ENCODE measurements around the gene LCE2D. TPM values are rescaled to one million over a fixed set of nuclear protein-coding genes. Genes with fewer than 3 reads are reported as not detected.

Gene LCE2D
- total RNA-seq, 1 donor from 2014 or later, result not detected

DNA sequence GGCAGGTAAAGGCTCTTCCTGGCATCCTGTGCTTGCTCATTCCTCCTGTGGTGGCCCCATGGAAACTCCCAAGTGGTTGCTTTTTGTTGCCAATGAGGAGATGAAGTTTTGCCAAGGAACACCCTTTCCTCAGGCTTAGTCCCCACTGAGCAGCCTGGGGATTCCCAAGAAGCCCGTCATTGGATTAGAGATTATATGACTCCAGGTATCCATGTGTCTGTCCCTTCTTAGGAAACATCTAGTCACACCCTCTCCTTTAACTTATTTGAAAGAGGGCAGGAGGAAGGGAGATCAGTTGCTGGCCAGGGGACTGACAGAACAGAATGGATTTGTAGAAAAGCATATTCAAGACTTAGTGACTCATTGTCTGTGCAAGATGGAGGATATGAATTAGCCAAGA lies 36.4 kb upstream of the LCE2D start:
- Histone ChIP-seq H3K27ac (no peak overlapping the region), H3K4me3 (no peak overlapping the region), H3K36me3 (no peaks in the 10 kb centered on the region), H3K27me3 (ENCODE audit: low read depth) (no peaks in the 10 kb centered on the region), H3K4me1 (no peaks in the 10 kb centered on the region), H3K9me3 (no peaks in the 10 kb centered on the region)
- intact Hi-C loops (cut with DNase I), result no loop called here
- ATAC-seq (no peak), DNase-seq (no peak)
- TF ChIP-seq, protein P1, sequence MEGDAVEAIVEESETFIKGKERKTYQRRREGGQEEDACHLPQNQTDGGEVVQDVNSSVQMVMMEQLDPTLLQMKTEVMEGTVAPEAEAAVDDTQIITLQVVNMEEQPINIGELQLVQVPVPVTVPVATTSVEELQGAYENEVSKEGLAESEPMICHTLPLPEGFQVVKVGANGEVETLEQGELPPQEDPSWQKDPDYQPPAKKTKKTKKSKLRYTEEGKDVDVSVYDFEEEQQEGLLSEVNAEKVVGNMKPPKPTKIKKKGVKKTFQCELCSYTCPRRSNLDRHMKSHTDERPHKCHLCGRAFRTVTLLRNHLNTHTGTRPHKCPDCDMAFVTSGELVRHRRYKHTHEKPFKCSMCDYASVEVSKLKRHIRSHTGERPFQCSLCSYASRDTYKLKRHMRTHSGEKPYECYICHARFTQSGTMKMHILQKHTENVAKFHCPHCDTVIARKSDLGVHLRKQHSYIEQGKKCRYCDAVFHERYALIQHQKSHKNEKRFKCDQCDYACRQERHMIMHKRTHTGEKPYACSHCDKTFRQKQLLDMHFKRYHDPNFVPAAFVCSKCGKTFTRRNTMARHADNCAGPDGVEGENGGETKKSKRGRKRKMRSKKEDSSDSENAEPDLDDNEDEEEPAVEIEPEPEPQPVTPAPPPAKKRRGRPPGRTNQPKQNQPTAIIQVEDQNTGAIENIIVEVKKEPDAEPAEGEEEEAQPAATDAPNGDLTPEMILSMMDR (IDR thresholded peaks at IDR 0.05), result no peak

DNA sequence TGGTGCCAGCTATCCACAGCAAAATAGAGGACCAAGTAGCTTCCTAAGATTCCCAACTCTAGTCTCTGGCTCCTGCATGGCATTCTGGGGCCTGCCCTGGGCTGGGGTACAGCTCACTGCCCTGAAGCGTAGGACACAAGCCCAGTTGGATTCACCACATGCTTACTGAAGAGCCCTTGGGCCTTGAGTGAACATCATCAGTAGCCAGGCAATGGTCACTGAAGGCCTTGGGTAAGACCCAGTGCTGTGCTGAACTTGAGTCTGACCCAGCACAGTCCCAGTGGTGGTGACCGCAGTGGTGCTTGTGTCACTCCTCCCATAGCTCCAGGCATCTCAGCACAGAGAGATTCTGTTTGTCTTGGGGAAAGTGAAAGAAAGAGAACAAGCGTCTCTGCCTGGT lies 32.6 kb upstream of the LCE2D start:
- H3K9me3 ChIP-seq, result peaks cover 3% of the 10 kb centered on the region
- DNase-seq (no peak), ATAC-seq (no peak)
- H3K27ac ChIP-seq, result no peak overlapping the region
- intact Hi-C loops (cut with DNase I), result no loop called here
- H3K4me1 ChIP-seq, result no peaks in the 10 kb centered on the region
- no peak overlapping the region for H3K4me3 ChIP-seq
- no peaks in the 10 kb centered on the region for H3K27me3 ChIP-seq (ENCODE audit: low read depth)
- H3K36me3 ChIP-seq, result no peaks in the 10 kb centered on the region
- TF ChIP-seq, protein P1 (IDR thresholded peaks at IDR 0.05), result no peak

DNA sequence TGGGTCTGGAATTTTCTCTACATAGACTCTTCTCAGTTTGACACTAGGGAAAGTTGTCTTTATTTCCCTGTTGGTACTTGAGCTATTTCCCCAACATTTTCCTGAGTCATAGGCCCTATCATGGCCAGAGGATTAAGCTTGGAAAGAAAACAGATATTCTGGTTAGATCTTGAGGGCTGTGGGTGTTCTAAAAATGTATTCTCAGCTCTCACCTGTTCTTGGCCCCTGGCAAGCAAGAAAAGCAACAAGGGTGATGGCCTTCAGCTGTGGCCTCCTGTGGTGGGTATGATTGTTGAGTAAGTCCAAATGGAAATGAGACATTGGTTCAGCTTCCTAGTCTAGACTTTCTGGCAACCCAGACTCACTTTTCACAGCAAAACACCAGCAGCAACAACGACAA lies 22.8 kb upstream of the LCE2D start:
- Histone ChIP-seq H3K4me3 (no peak overlapping the region), H3K27me3 (ENCODE audit: low read depth) (no peaks in the 10 kb centered on the region), H3K27ac (no peak overlapping the region), H3K9me3 (no peaks in the 10 kb centered on the region), H3K4me1 (no peaks in the 10 kb centered on the region), H3K36me3 (no peaks in the 10 kb centered on the region)
- TF ChIP-seq, protein P1 (IDR thresholded peaks at IDR 0.05), result no peak
- no peak for DNase-seq
- no peak for ATAC-seq
- intact Hi-C loops (cut with DNase I), result no loop called here

DNA sequence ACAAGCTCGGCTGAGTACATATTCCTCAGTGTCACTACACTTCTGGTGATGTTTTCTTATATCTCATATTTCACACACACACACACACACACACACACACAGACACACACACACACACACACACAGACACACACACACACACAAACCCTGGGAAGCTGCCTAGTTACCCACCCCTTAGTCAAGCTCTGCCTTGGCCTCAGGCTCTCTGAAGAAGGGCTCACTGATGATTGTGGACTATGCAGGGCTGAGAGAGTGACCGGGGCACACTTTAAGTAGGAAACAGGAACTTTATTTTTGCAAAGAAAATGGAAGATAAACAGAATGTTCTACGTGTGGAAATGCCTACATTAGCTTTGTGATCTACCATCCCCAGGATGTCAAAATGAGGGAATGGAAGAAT lies 19.2 kb upstream of the LCE2D start:
- Histone ChIP-seq H3K27me3 (ENCODE audit: low read depth) (peaks cover 6% of the 10 kb centered on the region), H3K27ac (no peak overlapping the region), H3K4me1 (no peaks in the 10 kb centered on the region), H3K4me3 (no peak overlapping the region), H3K36me3 (no peaks in the 10 kb centered on the region), H3K9me3 (no peaks in the 10 kb centered on the region)
- no peak for DNase-seq
- no peak for ATAC-seq
- TF ChIP-seq, protein P1 (IDR thresholded peaks at IDR 0.05), result no peak
- intact Hi-C loops (cut with DNase I), result no loop called here

DNA sequence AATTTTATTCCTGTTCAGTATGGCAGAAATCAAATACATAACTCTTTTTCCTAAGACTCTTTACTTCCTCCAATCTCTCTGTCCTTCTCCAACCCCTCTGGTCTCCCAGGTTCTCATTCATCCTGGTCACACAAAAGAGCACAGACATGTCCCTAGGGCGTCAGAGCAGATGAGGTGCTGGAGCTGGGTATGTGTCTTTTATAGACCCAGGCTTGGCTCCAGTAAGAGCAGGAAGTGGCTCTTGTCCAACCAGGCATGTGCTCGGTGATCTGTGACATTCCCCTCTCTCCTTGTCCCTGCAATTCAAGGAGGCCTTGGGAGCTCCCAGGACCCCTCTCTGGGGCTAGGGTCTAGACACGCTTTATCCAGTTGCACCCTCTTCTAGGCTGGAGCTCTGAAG lies 18.0 kb upstream of the LCE2D start:
- Histone ChIP-seq H3K9me3 (no peaks in the 10 kb centered on the region), H3K36me3 (no peaks in the 10 kb centered on the region), H3K4me1 (no peaks in the 10 kb centered on the region), H3K27me3 (ENCODE audit: low read depth) (peaks cover 6% of the 10 kb centered on the region), H3K4me3 (no peak overlapping the region), H3K27ac (no peak overlapping the region)
- intact Hi-C loops (cut with DNase I), result no loop called here
- ATAC-seq, result no peak
- TF ChIP-seq, protein P1 (IDR thresholded peaks at IDR 0.05), result no peak
- no peak for DNase-seq

DNA sequence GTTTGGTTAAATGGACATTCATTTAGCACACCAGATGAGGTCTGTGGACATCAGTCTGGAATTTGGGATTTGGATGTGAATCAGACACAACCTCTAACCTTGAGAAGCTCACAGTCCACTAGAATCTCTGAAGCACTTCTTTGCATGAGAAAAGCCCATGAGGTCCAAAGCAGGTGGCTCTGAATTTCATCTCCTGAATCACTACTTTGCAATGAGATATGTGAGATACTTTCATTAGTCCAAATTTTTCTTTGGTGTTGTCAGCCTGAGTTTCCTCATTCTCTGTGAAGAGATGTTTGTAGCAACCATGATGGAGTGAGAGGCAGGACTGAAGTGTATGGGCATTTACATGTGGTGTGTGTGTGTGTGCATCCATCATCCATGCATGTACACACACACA lies 16.5 kb upstream of the LCE2D start:
- TF ChIP-seq, protein P1 (IDR thresholded peaks at IDR 0.05), result no peak
- DNase-seq, result no peak
- H3K4me1 ChIP-seq, result no peaks in the 10 kb centered on the region

More for the DNA sequence above, 16.5 kb upstream of the LCE2D start:
- Histone ChIP-seq H3K9me3 (no peaks in the 10 kb centered on the region), H3K4me3 (no peak overlapping the region), H3K27me3 (ENCODE audit: low read depth) (peaks cover 6% of the 10 kb centered on the region), H3K36me3 (no peaks in the 10 kb centered on the region), H3K27ac (no peak overlapping the region)
- intact Hi-C loops (cut with DNase I), result no loop called here
- ATAC-seq, result no peak

All from lower lobe of right lung (tissue), 2 donors.